ENCODE data around the gene DNALI1. TPM values are rescaled to one million over a fixed set of nuclear protein-coding genes. Genes with fewer than 3 reads are reported as not detected.

DNALI1 gene
- total RNA-seq, 1 donor from 2014 or later = 1.6 TPM

GRCh38 chr1:37602750-37603694 is 46.3 kb downstream of the DNALI1 start:
- DNase-seq = peak; percentile 52

DNA sequence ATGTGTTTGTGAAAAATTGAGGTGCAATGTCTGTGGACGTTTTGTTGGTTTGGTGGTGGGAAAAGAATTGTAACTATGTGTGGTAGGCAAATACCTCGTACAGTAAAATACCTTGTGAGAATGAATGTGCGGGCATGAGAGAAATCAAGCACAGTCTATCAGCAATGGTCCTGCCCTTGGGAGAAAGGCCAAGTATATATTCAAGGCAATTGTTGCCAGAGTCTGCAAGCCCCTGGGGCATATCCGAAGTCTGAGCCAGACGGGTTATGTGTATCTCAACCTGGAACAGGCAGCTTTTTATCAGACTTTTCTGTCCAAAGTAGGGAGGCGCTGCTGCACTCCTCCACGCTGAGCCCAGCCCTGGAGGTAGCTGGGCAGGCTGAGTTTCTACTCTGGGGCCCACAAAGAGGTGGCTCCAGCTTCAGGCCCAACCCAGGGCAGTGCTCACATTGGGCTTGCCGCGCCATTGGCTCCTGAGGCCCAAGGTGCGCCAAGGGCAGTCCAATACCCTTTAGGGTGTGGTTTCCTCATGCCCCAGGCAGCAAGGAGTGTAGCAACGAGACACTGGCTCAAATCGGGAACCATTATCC is 48.4 kb downstream of the DNALI1 start:
- DNase-seq = no peak

DNA sequence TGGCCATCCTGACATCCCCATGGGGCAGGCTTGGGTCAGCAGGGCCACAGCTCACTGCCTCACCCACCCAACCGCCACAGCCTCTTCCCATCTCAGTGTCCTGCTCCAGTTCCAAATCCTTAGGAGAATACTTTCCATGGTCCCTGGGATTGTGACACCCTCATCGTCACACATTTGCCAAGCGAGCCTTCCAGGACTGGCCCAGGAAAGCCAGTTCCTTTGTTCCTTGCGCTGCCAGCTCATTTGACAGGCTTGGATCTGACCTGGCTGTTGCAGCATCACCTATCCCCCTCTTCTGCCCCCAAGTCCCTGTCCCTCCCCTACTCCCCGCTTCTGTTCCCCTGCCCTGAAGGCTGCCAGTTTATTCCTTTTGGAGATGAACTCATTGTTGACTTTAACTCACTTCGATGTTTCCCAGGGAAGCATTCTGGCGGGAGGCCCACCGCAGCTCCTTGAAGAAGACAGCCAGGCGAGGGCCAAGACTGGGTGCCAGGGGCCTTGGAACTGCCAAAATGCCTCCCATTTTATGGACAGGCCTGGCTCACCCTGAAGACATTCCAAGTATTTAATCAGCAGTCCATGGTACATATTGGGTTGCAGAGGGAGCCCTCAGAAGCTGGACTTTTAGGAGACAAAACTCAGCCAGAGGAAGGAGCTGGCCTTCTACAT is 49.2 kb downstream of the DNALI1 start:
- DNase-seq = peak; percentile 15

GRCh38 chr1:37606481-37607263 is 49.9 kb downstream of the DNALI1 start:
- no peak for DNase-seq

- no peak for DNase-seq
Observed at GRCh38 chr1:37609002-37609401, 52.3 kb downstream of the DNALI1 start.

DNA sequence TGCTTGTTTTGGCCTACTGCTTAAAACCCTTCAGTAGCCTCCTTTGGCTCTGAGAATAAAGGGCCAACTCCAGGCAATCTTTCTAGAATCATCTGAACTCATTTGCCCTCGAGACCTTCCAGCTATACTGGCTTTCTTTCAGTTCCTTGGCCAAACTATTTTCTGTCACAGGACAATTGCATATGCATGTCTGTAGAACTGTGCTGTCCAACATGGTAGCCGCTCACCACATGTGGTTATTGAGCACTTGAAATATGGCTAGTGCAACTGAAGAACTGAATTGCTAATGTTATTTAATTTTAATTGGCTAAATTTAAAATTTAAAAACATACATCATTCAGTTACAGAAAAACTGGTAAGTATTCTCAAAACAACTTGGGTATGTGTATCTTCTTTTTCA is 53.3 kb downstream of the DNALI1 start:
- no peak for DNase-seq

GRCh38 chr1:37612186-37612585 is 55.4 kb downstream of the DNALI1 start:
- DNase-seq = no peak

DNA sequence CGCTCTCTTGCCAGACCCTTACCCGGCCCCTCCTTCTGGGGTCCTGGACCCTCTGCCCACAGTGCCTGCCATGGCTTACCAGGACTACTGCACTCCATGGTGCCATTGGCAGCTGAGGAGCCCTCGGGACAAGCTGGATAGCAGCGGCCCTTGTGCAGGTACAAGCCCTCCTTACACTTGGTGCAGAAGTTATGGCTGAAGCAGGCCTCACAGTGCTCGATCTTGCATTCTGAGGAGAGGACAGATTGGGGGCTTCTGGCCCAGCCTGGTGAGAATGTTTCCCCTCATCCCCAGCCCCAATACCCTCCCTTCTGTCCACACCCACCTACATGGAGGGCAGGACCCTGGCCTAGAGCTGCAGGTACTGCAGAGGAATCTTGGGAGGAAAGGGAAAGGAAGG is 57.4 kb downstream of the DNALI1 start:
- no peak for DNase-seq

- DNase-seq = no peak
Observed at GRCh38 chr1:37616330-37616729, 59.6 kb downstream of the DNALI1 start.

Small RNA genes lying within 50 kb of the gene (small RNA-seq; reads per million reads assigned to genes)
- not detected for gene AL034379.1 (ENCODE audit: low replicate concordance)

Other genes with a start within 250 kb of the DNALI1 start
- gene ZC3H12A, start 82.4 kb upstream of the DNALI1 start, total RNA-seq = 5.1 TPM
- gene MEAF6, start 42.2 kb upstream of the DNALI1 start, total RNA-seq = 79.1 TPM
- gene SNIP1, start 2.6 kb upstream of the DNALI1 start, total RNA-seq = 11.7 TPM
- 38.7 TPM for gene GNL2, start 39.0 kb downstream of the DNALI1 start, total RNA-seq
- 2.5 TPM for gene RSPO1, start 78.0 kb downstream of the DNALI1 start, total RNA-seq
- 5.9 TPM for gene CDCA8, start 135.6 kb downstream of the DNALI1 start, total RNA-seq
- not detected for gene EPHA10, start 208.2 kb downstream of the DNALI1 start, total RNA-seq
- gene MANEAL, start 236.9 kb downstream of the DNALI1 start, total RNA-seq = 4.6 TPM